Mucosa of stomach (tissue), 1 donor: ENCODE results near the gene FMNL2.

Experiments
- H3K27me3 ChIP-seq: one replicate; pipeline ENCODE4 v1.7.0; 2013; ENCODE audit warnings: mild to moderate bottlenecking, low read length; ENCODE audit not compliant: control insufficient read depth, insufficient read depth
- H3K36me3 ChIP-seq: one replicate; pipeline ENCODE4 v1.7.0; 2013; ENCODE audit warnings: low read length; ENCODE audit not compliant: control insufficient read depth, insufficient read depth
- H3K4me1 ChIP-seq: one replicate; pipeline ENCODE4 v1.7.0; 2013; ENCODE audit warnings: mild to moderate bottlenecking, low read length; ENCODE audit not compliant: control insufficient read depth, insufficient read depth
- H3K4me3 ChIP-seq: one replicate; pipeline ENCODE4 v1.7.0; 2013; ENCODE audit warnings: low read length
- H3K9ac ChIP-seq: one replicate; pipeline ENCODE4 v1.7.0; 2013; ENCODE audit warnings: mild to moderate bottlenecking, low read length, moderate library complexity
- H3K9me3 ChIP-seq: one replicate; pipeline ENCODE4 v1.7.0; 2013; ENCODE audit warnings: mild to moderate bottlenecking, low read length, moderate library complexity; ENCODE audit not compliant: control insufficient read depth
- donor health status: Pancreatic carcinoma.

The FMNL2 gene

DNA sequence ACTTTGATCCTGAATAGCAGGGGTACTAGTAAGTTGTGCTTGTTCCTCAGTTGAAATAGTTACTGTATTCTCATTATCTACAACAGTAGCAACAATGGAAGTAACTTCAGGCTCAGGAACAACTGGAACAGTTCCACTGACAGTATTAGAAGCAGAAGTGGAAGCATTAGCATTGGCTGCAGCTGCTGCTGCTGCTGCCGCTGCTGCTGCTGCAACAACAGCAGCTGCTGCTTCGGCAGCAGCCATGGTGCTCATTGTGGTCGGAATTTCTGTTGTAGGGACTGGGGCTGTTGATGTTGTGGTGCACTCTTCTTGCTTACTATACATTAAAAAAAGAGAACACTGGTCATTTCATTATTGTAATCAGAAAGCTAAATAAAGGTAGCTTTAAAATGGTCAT is 341.5 kb downstream of the FMNL2 start:
- Histone ChIP-seq H3K4me1 (no peaks in the 10 kb centered on the region), H3K9me3 (no peaks in the 10 kb centered on the region), H3K27me3 (no peaks in the 10 kb centered on the region), H3K4me3 (no peak overlapping the region), H3K9ac (no peak overlapping the region), H3K36me3 (no peaks in the 10 kb centered on the region)

DNA sequence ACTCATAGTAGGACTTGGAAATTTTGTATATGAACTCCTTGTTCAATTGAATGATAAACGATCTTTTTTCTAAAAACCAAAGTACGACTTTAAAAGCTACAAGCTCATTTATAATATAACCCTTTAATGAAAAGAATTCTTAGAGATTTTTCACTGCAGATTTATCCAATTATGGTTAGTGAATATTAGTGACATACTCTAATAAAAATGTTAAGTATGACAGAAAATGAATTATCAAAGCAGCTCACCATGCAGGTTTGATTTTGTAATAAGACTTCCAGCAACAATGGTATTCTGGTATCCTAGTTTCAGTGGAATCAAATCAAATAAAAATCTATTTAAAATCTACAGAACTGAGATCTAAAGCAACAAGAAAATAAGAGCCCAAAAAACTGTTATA is 343.8 kb downstream of the FMNL2 start:
- Histone ChIP-seq H3K36me3 (no peaks in the 10 kb centered on the region), H3K9me3 (no peaks in the 10 kb centered on the region), H3K4me1 (no peaks in the 10 kb centered on the region), H3K9ac (no peak overlapping the region), H3K27me3 (no peaks in the 10 kb centered on the region), H3K4me3 (no peak overlapping the region)

DNA sequence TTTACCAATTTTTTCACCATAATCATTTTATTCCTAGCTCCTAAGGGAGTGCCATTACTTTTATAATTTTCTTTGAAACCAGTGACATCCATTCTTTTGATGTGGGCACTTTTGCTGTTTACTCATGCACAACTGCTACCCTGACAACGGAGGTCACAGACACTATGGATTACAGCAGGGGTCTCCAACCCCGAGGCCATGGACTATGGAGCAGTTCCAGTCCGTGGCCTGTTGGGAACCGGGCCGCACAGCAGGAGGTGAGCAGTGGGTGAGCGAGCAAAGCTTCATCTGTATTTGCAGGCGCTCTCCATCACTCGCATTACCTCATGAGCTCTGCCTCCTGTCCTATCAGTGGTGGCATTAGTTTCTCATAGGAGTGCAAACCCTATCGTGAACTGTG is 347.7 kb downstream of the FMNL2 start:
- H3K27me3 ChIP-seq: no peaks in the 10 kb centered on the region
- no peak overlapping the region for H3K4me3 ChIP-seq
- H3K36me3 ChIP-seq: no peaks in the 10 kb centered on the region
- no peaks in the 10 kb centered on the region for H3K9me3 ChIP-seq
- no peak overlapping the region for H3K9ac ChIP-seq
- no peaks in the 10 kb centered on the region for H3K4me1 ChIP-seq

DNA sequence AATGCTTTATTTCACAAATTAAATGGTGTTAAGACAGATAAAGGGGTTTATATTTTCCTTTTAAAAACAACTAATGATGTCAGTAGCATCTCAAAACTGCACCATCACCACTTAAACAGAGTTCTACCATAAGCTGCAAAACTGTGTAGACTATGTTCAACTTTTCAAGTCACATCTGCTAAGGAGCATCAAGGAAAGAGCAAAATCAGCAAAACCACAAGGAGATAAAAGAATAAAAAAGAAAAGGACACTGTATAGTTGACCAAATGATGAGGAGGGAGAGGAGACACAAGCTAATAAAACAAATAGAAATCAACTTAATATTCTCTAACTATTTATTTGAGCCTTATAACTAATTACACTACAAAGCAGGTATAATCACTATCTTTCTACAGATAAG is 348.4 kb downstream of the FMNL2 start:
- Histone ChIP-seq H3K9ac (no peak overlapping the region), H3K27me3 (no peaks in the 10 kb centered on the region), H3K9me3 (no peaks in the 10 kb centered on the region), H3K4me1 (no peaks in the 10 kb centered on the region), H3K36me3 (no peaks in the 10 kb centered on the region), H3K4me3 (no peak overlapping the region)

DNA sequence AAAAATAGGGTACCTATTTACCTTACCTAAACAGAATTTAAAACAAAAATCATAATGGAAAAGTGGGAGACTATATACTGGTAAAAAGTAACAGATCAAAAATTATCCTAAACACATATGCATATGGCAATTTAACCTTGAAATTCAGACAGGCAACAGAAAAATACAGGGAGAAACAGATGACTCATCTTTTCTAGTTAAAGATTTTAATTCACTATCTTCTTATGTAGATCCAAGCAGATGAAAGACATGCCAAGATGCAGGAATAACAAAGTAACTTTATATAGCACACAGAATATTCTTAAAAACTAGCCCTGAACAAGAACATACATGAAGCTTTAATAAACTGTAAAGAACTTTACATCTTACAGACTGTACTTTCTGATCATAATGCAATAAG is 351.3 kb downstream of the FMNL2 start:
- Histone ChIP-seq H3K4me3 (no peak overlapping the region), H3K4me1 (no peaks in the 10 kb centered on the region), H3K9ac (no peak overlapping the region), H3K36me3 (no peaks in the 10 kb centered on the region), H3K27me3 (no peaks in the 10 kb centered on the region), H3K9me3 (no peaks in the 10 kb centered on the region)

DNA sequence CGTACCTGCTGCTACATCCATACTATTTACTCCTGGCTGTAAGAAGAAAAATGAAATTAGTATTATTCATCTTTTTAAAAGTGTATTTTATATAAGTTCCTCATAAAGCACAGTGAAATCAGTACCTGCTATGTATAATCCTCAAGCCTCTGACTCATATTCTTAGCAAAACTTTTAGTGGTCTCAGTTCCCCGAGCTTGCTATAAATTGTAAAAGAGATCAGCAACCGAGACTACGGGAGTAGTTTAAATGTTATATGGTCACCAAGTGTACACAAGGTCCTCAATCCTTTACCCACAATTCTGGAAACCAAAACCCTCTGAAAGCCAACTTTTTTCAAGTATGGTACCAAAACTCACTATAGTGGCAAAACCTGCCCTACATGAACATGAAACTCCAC is 358.1 kb downstream of the FMNL2 start:
- Histone ChIP-seq H3K9ac (no peak overlapping the region), H3K27me3 (no peaks in the 10 kb centered on the region), H3K9me3 (no peaks in the 10 kb centered on the region), H3K4me3 (no peak overlapping the region), H3K4me1 (no peaks in the 10 kb centered on the region), H3K36me3 (no peaks in the 10 kb centered on the region)

DNA sequence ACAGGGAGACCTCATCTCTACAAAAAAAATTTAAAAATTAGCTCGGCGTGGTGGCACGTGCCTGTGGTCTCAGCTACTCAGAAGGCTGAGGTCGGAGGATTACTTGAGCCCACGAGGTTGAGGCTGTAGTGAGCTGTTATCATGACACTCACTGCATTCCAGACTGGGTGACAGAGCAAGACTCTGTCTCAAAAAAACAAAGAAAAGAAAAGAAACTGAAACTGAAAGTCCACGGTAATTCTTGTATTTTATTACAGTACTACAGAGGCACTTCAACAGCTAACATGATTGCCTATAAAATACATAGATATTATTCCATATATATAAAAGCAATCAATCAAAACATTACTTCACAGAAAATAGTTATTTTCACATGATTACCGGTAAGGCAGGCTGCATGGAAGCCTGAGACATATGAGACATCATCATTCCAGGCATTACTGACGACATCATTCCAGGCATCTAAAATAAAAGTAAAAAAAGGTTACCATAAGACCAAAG is 359.2 kb downstream of the FMNL2 start:
- Histone ChIP-seq H3K9ac (no peak overlapping the region), H3K27me3 (no peaks in the 10 kb centered on the region), H3K4me3 (no peak overlapping the region)

DNA sequence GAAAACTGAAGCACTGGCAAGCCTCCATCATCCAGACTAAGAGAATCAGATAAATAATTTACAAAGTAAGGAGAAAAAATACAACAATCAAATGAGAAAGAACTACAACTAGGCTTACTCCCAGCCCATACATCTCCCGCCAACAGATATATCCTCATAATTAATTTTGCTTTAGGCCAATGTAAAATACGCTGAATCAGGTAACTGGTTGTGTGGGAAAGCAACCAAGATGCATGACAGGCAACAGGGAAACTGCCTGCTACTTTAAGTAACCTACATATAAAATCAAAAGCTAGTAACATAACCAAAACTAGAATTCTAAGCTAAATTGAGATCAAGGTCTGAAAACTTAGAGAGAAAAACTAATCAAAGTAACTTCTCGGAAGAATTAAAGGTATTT is 360.8 kb downstream of the FMNL2 start:
- no peak overlapping the region for H3K4me3 ChIP-seq
- no peaks in the 10 kb centered on the region for H3K36me3 ChIP-seq
- no peak overlapping the region for H3K9ac ChIP-seq
- H3K4me1 ChIP-seq: no peaks in the 10 kb centered on the region
- no peaks in the 10 kb centered on the region for H3K9me3 ChIP-seq
- H3K27me3 ChIP-seq: no peaks in the 10 kb centered on the region

More for the DNA sequence above, 359.2 kb downstream of the FMNL2 start:
- H3K9me3 ChIP-seq: no peaks in the 10 kb centered on the region
- H3K4me1 ChIP-seq: no peaks in the 10 kb centered on the region
- H3K36me3 ChIP-seq: no peaks in the 10 kb centered on the region

DNA sequence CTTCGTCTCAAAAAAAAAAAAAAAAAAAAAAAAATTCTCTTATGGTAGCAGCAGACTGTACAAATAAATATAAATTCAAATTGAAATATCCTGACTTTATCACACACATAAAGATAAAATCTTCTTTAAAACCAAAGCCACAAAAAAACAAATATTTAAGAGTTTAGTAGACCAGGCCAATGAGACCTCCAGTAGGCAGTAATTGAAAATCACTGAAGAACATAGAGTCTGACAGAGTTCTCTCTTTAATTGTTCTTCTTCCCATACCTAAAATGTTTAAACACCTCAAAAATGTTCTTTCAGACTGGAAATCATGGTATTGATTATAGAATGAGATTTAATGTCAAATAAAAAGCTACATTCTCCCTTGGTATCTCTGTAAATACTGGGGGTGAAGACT is 361.5 kb downstream of the FMNL2 start:
- no peak overlapping the region for H3K9ac ChIP-seq
- no peak overlapping the region for H3K4me3 ChIP-seq
- H3K27me3 ChIP-seq: no peaks in the 10 kb centered on the region
- no peaks in the 10 kb centered on the region for H3K36me3 ChIP-seq
- no peaks in the 10 kb centered on the region for H3K4me1 ChIP-seq
- no peaks in the 10 kb centered on the region for H3K9me3 ChIP-seq
